CD4-positive, alpha-beta memory T cell (primary cell): Measurements from ENCODE around the gene FOXC1. TPM values are rescaled to one million over a fixed set of nuclear protein-coding genes. Genes with fewer than 3 reads are reported as not detected.

Source experiments
- CTCF ChIA-PET: fragments of 350-600 bp; sonication (Branson Sonifier 250); formaldehyde crosslinking; loops from one replicate; lab custom pipeline; 2021; ENCODE audit warnings: inconsistent platforms; ENCODE audit not compliant: partially characterized antibody; lab: Charles Lee
- POLR2A ChIA-PET: fragments of 350-600 bp; sonication (Branson Sonifier 250); formaldehyde crosslinking; loops from one replicate; lab custom pipeline; 2021; ENCODE audit not compliant: partially characterized antibody; lab: Charles Lee
- DNase-seq, 5 donors: peaks; one replicate each; pipeline versions ENCODE4 v3.0.0 to v3.0.0-alpha.2; 2020 to 2022; ENCODE audit warnings: mixed read lengths in 1 of 5
- H3K27ac ChIP-seq: one replicate; pipeline ENCODE4 v1.7.0; 2013; ENCODE audit warnings: low read depth, low read length
- H3K27me3 ChIP-seq: 2 replicates; pipeline ENCODE4 v1.7.0; 2013; ENCODE audit warnings: mild to moderate bottlenecking, low read length, moderate library complexity; ENCODE audit not compliant: insufficient read depth
- H3K36me3 ChIP-seq: 2 replicates; pipeline ENCODE4 v1.7.0; 2013; ENCODE audit warnings: mild to moderate bottlenecking, low read length, moderate library complexity; ENCODE audit not compliant: insufficient read depth
- H3K4me1 ChIP-seq: 2 replicates; pipeline ENCODE4 v1.7.0; 2013; ENCODE audit warnings: mild to moderate bottlenecking, low read length, moderate library complexity; ENCODE audit not compliant: insufficient read depth
- H3K4me3 ChIP-seq, 2 donors: one replicate each; pipeline ENCODE4 v1.7.0; 2013; ENCODE audit warnings: low read length in 2 of 2, mild to moderate bottlenecking in 1 of 2
- H3K9me3 ChIP-seq, 2 donors: one replicate each; pipeline ENCODE4 v1.7.0; 2013; ENCODE audit warnings: low read length in 2 of 2, control low read depth in 1 of 2; ENCODE audit not compliant: control insufficient read depth in 1 of 2
- H3K27ac Mint-ChIP-seq, 7 donors: one replicate each; pipeline ENCODE4 v1.8.0; 2020 to 2021; ENCODE audit warnings: mixed read lengths in 7 of 7, mild to moderate bottlenecking in 6 of 7, inconsistent platforms in 3 of 7, moderate library complexity in 3 of 7
- H3K27me3 Mint-ChIP-seq, 2 donors: one replicate each; pipeline ENCODE4 v1.8.0; 2020 to 2021; ENCODE audit warnings: mixed read lengths in 2 of 2
- H3K36me3 Mint-ChIP-seq, 2 donors: one replicate each; pipeline ENCODE4 v1.8.0; 2020 to 2021; ENCODE audit warnings: mixed read lengths in 2 of 2, inconsistent platforms in 1 of 2, mild to moderate bottlenecking in 1 of 2
- H3K4me1 Mint-ChIP-seq, 4 donors: one replicate each; pipeline ENCODE4 v1.8.0; 2020 to 2021; ENCODE audit warnings: mixed read lengths in 4 of 4, mild to moderate bottlenecking in 1 of 4
- H3K4me3 Mint-ChIP-seq, 8 donors: one replicate each; pipeline ENCODE4 v1.8.0; 2020 to 2021; ENCODE audit warnings: mixed read lengths in 8 of 8, mild to moderate bottlenecking in 7 of 8, moderate library complexity in 6 of 8, inconsistent platforms in 3 of 8
- H3K9me3 Mint-ChIP-seq, 8 donors: one replicate each; pipeline ENCODE4 v1.8.0; 2020 to 2021; ENCODE audit warnings: mixed read lengths in 8 of 8, mild to moderate bottlenecking in 5 of 8, inconsistent platforms in 3 of 8, moderate library complexity in 1 of 8
- intact Hi-C: fragments of 100-400 bp; cut with micrococcal nuclease; formaldehyde crosslinking; loops from one replicate; pipeline ENCODE4 v1.15.1; 2023
- polyA plus RNA-seq, 2 donors: library from polyadenylated mRNA; unstranded; fragments of 300-500 nt; fragmentation: Illumina TruSeq; gene quantifications; one replicate each; pipeline ENCODE4 v1.2.3, GENCODE V29; 2021
- total RNA-seq, 2 experiments: library from RNA; stranded (reverse); gene quantifications; one replicate each; pipeline ENCODE4 v1.2.3, GENCODE V29; 2021

Gene FOXC1
- total and polyA plus RNA-seq, 4 experiments from 2014 or later: not detected

DNA sequence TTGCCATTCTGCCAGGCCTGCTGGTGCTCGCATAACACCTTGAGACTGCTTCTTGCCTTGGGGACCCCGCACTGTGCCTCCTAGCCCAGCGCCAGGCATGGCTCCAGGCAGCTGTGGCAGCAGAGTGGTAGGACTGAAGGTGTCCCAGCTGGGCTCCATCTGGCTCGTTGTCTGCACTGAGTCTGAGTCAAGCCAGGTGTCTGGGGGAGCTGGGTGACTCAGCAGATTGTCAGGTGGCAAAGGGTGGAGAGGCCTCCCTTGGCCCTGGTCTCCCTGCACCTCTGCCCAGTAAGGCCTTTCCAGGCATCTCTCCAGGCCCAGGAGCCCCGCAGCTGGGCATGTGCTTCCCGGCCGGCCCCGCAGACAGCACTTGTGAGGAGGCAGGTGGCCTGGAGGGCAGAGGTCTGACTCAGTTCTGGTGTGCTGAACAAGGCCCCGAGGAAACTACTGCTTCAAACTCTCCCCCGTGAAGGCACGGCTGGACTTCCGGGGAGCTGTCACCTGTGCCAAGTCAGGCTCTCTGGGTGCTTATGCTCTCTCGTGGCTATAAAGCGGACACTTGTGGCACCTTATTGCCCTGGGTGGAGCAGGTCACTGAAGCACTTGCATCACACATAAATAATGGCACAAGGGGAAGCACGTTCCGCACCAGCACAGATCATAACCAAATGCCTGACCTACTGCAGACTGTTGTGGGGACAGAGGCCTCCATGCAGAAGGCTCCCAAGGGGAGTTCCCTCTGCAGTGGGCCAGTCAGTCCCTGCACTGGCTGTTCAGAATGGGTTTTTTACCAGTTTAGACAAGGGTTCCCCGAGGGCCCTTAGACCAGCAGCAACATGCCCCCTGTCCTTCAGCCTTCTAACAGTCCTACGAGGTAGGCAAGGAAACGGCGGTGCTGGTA lies 27.5 kb downstream of the FOXC1 start:
- Mint-ChIP-seq H3K9me3 (no peaks in the 10 kb centered on the region), H3K27me3 (peaks cover 0 to 3% of the 10 kb centered on the region in 2 donors), H3K27ac (no peak overlapping the region), H3K4me3 (no peak overlapping the region), H3K36me3 (peaks cover 2 to 26% of the 10 kb centered on the region in 2 donors), H3K4me1 (no peaks in the 10 kb centered on the region)
- POLR2A ChIA-PET: no interaction called here
- no peak for DNase-seq
- intact Hi-C loops: no loop called here
- H3K4me1 ChIP-seq: no peaks in the 10 kb centered on the region
- H3K9me3 ChIP-seq: no peaks in the 10 kb centered on the region
- no peak overlapping the region for H3K4me3 ChIP-seq
- H3K27ac ChIP-seq: no peak overlapping the region
- no peaks in the 10 kb centered on the region for H3K36me3 ChIP-seq
- no peaks in the 10 kb centered on the region for H3K27me3 ChIP-seq
- CTCF ChIA-PET: no interaction called here

DNA sequence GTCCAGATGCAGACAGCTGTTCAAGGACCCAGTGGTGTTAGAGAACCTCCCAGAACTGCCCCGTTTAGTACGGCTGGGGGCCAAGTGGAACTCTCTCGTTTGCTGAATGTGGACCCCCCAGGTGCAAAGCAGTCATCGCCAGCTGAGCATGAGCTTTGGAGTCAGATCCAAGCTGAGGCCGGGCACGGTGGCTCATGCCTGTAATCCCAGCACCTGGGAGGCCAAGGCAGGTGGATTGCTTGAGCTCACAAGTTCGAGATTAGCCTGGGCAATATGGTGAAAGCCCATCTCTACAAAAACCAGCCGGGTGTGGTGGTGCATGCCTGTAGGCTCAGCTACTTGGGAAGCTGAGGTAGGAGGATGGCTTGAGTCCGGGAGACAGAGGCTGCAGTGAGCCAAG lies 29.7 kb downstream of the FOXC1 start:
- peaks cover 2 to 12% of the 10 kb centered on the region in 2 donors for H3K36me3 Mint-ChIP-seq
- no peaks in the 10 kb centered on the region for H3K27me3 Mint-ChIP-seq
- Histone ChIP-seq H3K9me3 (no peaks in the 10 kb centered on the region), H3K27me3 (no peaks in the 10 kb centered on the region), H3K4me3 (no peak overlapping the region), H3K4me1 (no peaks in the 10 kb centered on the region), H3K27ac (no peak overlapping the region), H3K36me3 (no peaks in the 10 kb centered on the region)
- no peak overlapping the region for H3K4me3 Mint-ChIP-seq
- CTCF ChIA-PET: no interaction called here
- no peak overlapping the region for H3K27ac Mint-ChIP-seq
- DNase-seq: no peak
- no peaks in the 10 kb centered on the region for H3K4me1 Mint-ChIP-seq
- POLR2A ChIA-PET: interaction anchor here (0.6 kb wide), 1 partner anchor 569 kb away, joined by 3 read pairs; no protein-coding TSS in a partner anchor
- H3K9me3 Mint-ChIP-seq: peaks cover 0 to 1% (median 0%) of the 10 kb centered on the region in 8 donors
- intact Hi-C loops: no loop called here

DNA sequence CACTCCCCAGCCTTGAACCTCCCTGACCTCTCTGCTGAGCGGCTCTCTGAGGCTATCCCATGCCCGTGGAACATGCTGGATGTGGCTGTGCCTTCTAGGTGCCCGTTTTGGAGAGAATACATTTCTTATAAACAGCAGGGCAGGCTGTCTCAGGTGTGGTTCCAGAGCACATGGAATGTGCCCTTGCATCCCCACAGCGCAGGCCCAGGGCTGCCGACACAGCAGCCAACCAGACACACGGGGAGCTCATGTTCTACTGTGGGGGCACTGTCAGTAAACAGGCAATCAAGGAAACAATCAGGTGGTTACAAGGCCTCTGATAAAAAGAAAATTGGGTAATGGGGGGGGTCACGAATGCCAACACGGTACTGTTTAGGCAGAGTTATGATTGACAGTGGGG lies 30.8 kb downstream of the FOXC1 start:
- Mint-ChIP-seq H3K9me3 (peaks cover 0 to 2% (median 0%) of the 10 kb centered on the region in 8 donors), H3K4me1 (no peaks in the 10 kb centered on the region), H3K4me3 (no peak overlapping the region), H3K27me3 (no peaks in the 10 kb centered on the region), H3K27ac (peak overlapping the region in 1 of 7 donors; percentile 57), H3K36me3 (peaks cover 2 to 9% of the 10 kb centered on the region in 2 donors)
- Histone ChIP-seq H3K4me1 (no peaks in the 10 kb centered on the region), H3K27ac (no peak overlapping the region), H3K36me3 (no peaks in the 10 kb centered on the region), H3K27me3 (no peaks in the 10 kb centered on the region), H3K4me3 (no peak overlapping the region), H3K9me3 (no peaks in the 10 kb centered on the region)
- DNase-seq: no peak
- ChIA-PET POLR2A (no interaction called here), CTCF (no interaction called here)
- intact Hi-C loops: no loop called here

- intact Hi-C loops: no loop called here
- no peaks in the 10 kb centered on the region for H3K27me3 Mint-ChIP-seq
- ChIA-PET CTCF (no interaction called here), POLR2A (no interaction called here)
- H3K27ac ChIP-seq: no peak overlapping the region
- no peak overlapping the region for H3K4me3 ChIP-seq
- no peaks in the 10 kb centered on the region for H3K4me1 ChIP-seq
- DNase-seq: no peak
- H3K9me3 Mint-ChIP-seq: peaks cover 0 to 2% (median 0%) of the 10 kb centered on the region in 8 donors
- H3K36me3 ChIP-seq: no peaks in the 10 kb centered on the region
- H3K9me3 ChIP-seq: no peaks in the 10 kb centered on the region
- H3K4me1 Mint-ChIP-seq: no peaks in the 10 kb centered on the region
- H3K4me3 Mint-ChIP-seq: no peak overlapping the region
- no peak overlapping the region for H3K27ac Mint-ChIP-seq
- no peaks in the 10 kb centered on the region for H3K27me3 ChIP-seq
- peaks cover 2 to 9% of the 10 kb centered on the region in 2 donors for H3K36me3 Mint-ChIP-seq
Measured at GRCh38 chr6:1641343-1641885, 31.7 kb downstream of the FOXC1 start.

DNA sequence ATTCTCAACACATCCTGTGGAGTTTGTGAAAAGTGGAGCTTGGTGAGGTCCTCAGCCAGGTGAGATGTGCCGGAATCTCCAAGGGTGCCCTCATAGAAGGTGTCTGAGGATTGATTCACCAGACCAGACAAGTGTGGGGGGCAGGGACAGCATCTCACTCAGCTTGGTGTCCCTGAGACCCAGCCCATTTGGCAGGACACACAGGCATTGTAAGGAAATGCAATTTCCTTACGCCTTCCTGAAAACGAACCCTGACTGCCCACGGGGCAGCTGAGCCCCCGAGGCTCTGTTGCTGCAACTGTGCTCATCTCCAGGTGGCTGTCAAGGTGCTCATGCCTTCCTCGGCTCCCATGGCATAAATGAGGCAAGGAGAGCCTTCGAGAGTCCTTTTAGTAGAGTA lies 33.4 kb downstream of the FOXC1 start:
- no peak overlapping the region for H3K4me3 ChIP-seq
- no peak overlapping the region for H3K27ac ChIP-seq
- H3K9me3 Mint-ChIP-seq: peaks cover 0 to 2% (median 0%) of the 10 kb centered on the region in 8 donors
- H3K4me1 ChIP-seq: no peaks in the 10 kb centered on the region
- no peaks in the 10 kb centered on the region for H3K27me3 Mint-ChIP-seq
- H3K4me1 Mint-ChIP-seq: no peaks in the 10 kb centered on the region
- H3K27me3 ChIP-seq: no peaks in the 10 kb centered on the region
- H3K9me3 ChIP-seq: no peaks in the 10 kb centered on the region
- H3K36me3 Mint-ChIP-seq: peaks cover 2 to 9% of the 10 kb centered on the region in 2 donors
- H3K27ac Mint-ChIP-seq: no peak overlapping the region
- no peaks in the 10 kb centered on the region for H3K36me3 ChIP-seq
- no peak for DNase-seq
- intact Hi-C loops: no loop called here
- POLR2A ChIA-PET: no interaction called here
- CTCF ChIA-PET: no interaction called here
- no peak overlapping the region for H3K4me3 Mint-ChIP-seq

GRCh38 chr6:1643830-1644445 lies 34.2 kb downstream of the FOXC1 start:
- no peaks in the 10 kb centered on the region for H3K9me3 ChIP-seq
- H3K27me3 ChIP-seq: no peaks in the 10 kb centered on the region
- H3K27ac ChIP-seq: no peak overlapping the region
- Mint-ChIP-seq H3K4me3 (no peak overlapping the region), H3K27ac (no peak overlapping the region), H3K9me3 (peaks cover 0 to 2% (median 0%) of the 10 kb centered on the region in 8 donors), H3K27me3 (no peaks in the 10 kb centered on the region), H3K4me1 (no peaks in the 10 kb centered on the region), H3K36me3 (peaks cover 2 to 9% of the 10 kb centered on the region in 2 donors)
- no peaks in the 10 kb centered on the region for H3K4me1 ChIP-seq
- CTCF ChIA-PET: no interaction called here
- intact Hi-C loops: no loop called here
- no peak for DNase-seq
- H3K4me3 ChIP-seq: no peak overlapping the region
- POLR2A ChIA-PET: no interaction called here
- H3K36me3 ChIP-seq: no peaks in the 10 kb centered on the region

DNA sequence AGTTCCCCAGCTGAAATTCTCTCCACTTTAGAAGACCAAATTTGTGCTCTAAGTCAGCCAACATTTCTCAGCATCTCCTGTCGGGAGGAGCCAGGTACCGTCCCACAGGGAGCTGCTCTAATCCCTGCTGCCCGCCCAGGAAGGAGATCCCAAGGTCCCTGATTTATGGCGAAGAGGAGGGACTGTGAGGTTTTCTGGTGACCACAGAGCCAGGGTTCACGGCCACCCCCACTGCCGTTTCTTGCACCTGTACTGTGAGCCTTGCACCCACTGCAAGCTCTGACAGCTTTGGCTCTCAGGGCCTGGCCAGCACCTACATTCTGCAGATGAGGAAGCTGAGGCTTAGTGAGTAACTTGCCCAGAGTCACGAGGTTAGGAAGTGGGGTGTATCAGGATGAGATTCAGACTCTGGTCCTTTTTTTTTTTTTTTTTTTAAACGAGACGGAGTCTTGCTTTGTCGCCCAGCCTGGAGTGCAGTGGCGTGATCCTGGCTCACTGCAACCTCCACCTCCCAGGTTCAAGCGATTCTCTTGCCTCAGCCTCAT lies 34.9 kb downstream of the FOXC1 start:
- Mint-ChIP-seq H3K4me1 (no peaks in the 10 kb centered on the region), H3K4me3 (no peak overlapping the region), H3K27me3 (no peaks in the 10 kb centered on the region), H3K27ac (no peak overlapping the region), H3K36me3 (peaks cover 2 to 6% of the 10 kb centered on the region in 2 donors), H3K9me3 (peaks cover 0 to 2% (median 0%) of the 10 kb centered on the region in 8 donors)
- no peaks in the 10 kb centered on the region for H3K36me3 ChIP-seq
- intact Hi-C loops: no loop called here
- no peaks in the 10 kb centered on the region for H3K27me3 ChIP-seq
- ChIA-PET CTCF (no interaction called here), POLR2A (no interaction called here)
- H3K4me3 ChIP-seq: no peak overlapping the region
- no peak overlapping the region for H3K27ac ChIP-seq
- no peaks in the 10 kb centered on the region for H3K4me1 ChIP-seq
- H3K9me3 ChIP-seq: no peaks in the 10 kb centered on the region
- no peak for DNase-seq
